ENCODE results near the gene C3orf52.
"Not testable (repeated sequence)": the region's sequence is repeated elsewhere in the genome, so short reads cannot be mapped to it uniquely, and the experiment has no call there.

Gene C3orf52

DNA sequence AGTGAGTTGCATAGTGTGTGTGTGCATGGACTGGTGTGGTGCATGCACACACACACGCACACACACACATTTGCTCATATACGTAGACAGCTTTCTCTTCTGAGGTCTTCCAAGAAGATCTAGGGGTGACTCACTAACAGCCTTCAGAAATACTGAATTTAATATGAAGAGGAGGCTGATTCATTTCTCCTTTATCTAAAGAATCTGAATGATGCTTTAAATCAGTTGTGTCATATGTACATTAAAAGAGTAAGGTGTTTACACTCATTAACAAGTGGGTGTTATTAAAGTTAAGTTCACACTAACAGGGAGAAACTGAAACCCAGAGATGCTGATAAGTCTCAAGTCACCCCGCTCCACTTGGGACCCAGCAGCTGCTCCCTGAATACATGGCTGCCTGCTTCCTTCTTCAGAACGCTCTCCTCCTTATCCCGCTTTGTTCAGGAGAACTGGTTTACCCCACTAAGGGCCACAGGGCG, 29.7 kb upstream of the C3orf52 start:
- H3K27ac ChIP-seq (ENCODE audit: low read depth, low read length) = no peak overlapping the region

DNA sequence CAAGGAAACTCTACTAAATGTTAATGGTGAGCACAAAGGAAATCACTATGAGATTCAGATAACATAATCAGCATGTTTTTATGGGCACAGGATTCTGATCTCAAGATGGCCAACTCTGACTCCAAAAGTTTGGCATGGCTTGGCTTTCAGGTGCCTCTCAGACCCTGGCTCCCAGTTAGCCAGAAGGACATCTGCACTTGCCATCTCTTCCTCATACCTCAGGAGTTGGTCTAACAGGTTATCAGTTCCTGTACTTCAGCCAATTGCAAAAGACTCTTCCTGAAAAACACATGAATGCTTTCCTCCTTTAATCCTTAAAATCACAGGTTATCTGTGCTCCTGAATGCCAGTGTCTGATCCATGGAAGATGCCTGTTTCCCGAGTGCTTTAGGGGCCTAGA, 26.7 kb upstream of the C3orf52 start:
- peaks cover 0 to 3% (median 0%) of the 10 kb centered on the region in 5 donors for H3K27me3 ChIP-seq (ENCODE audit: control insufficient read depth in 5 of 5, insufficient read depth in 4 of 5, low read length in 5 of 5)

More for the DNA sequence above, 29.7 kb upstream of the C3orf52 start:
- H3K36me3 ChIP-seq (ENCODE audit: control insufficient read depth in 5 of 5, insufficient read depth in 5 of 5, low read length in 5 of 5) = no peaks in the 10 kb centered on the region
- no peaks in the 10 kb centered on the region for H3K9me3 ChIP-seq (ENCODE audit: control insufficient read depth in 5 of 5, low read length in 5 of 5)
- H3K4me3 ChIP-seq (ENCODE audit: low read depth in 1 of 5, low read length in 5 of 5) = no peak overlapping the region
- H3K4me1 ChIP-seq (ENCODE audit: control insufficient read depth in 5 of 5, insufficient read depth in 5 of 5, low read length in 5 of 5) = peaks cover 0 to 3% (median 0%) of the 10 kb centered on the region in 5 donors
- peaks cover 0 to 4% (median 0%) of the 10 kb centered on the region in 5 donors for H3K27me3 ChIP-seq (ENCODE audit: control insufficient read depth in 5 of 5, insufficient read depth in 4 of 5, low read length in 5 of 5)
- no peak overlapping the region for H3K9ac ChIP-seq (ENCODE audit: low read length in 5 of 5)

DNA sequence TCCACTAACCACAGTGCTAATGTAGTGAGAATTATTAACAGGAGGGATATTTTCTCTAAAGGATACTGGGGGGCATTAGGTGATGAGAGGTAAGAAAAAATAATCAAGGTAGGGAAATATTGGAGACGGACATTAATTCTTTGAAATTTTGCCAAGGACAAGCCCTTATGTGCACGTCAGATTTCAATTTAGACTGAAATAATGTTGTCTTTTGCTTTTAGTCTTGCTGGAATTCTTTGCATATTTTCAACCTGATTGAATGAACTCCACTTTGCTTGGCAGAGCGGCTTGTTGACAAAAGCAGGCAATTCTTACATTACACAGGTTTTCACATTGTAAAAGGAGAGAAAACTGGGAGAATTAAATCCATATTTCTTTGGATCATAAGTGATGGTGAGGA, 25.0 kb upstream of the C3orf52 start:
- Histone ChIP-seq H3K9me3 (ENCODE audit: control insufficient read depth in 5 of 5, low read length in 5 of 5) (no peaks in the 10 kb centered on the region), H3K9ac (ENCODE audit: low read length in 5 of 5) (no peak overlapping the region), H3K4me3 (ENCODE audit: low read depth in 1 of 5, low read length in 5 of 5) (no peak overlapping the region), H3K27me3 (ENCODE audit: control insufficient read depth in 5 of 5, insufficient read depth in 4 of 5, low read length in 5 of 5) (peaks cover 0 to 3% (median 0%) of the 10 kb centered on the region in 5 donors), H3K36me3 (ENCODE audit: control insufficient read depth in 5 of 5, insufficient read depth in 5 of 5, low read length in 5 of 5) (no peaks in the 10 kb centered on the region), H3K4me1 (ENCODE audit: control insufficient read depth in 5 of 5, insufficient read depth in 5 of 5, low read length in 5 of 5) (peaks cover 0 to 3% (median 0%) of the 10 kb centered on the region in 5 donors), H3K27ac (ENCODE audit: low read depth, low read length) (no peak overlapping the region)

More for the DNA sequence above, 26.7 kb upstream of the C3orf52 start:
- Histone ChIP-seq H3K9me3 (ENCODE audit: control insufficient read depth in 5 of 5, low read length in 5 of 5) (no peaks in the 10 kb centered on the region), H3K4me3 (ENCODE audit: low read depth in 1 of 5, low read length in 5 of 5) (no peak overlapping the region), H3K4me1 (ENCODE audit: control insufficient read depth in 5 of 5, insufficient read depth in 5 of 5, low read length in 5 of 5) (peaks cover 0 to 3% (median 0%) of the 10 kb centered on the region in 5 donors), H3K27ac (ENCODE audit: low read depth, low read length) (no peak overlapping the region), H3K36me3 (ENCODE audit: control insufficient read depth in 5 of 5, insufficient read depth in 5 of 5, low read length in 5 of 5) (no peaks in the 10 kb centered on the region), H3K9ac (ENCODE audit: low read length in 5 of 5) (no peak overlapping the region)

DNA sequence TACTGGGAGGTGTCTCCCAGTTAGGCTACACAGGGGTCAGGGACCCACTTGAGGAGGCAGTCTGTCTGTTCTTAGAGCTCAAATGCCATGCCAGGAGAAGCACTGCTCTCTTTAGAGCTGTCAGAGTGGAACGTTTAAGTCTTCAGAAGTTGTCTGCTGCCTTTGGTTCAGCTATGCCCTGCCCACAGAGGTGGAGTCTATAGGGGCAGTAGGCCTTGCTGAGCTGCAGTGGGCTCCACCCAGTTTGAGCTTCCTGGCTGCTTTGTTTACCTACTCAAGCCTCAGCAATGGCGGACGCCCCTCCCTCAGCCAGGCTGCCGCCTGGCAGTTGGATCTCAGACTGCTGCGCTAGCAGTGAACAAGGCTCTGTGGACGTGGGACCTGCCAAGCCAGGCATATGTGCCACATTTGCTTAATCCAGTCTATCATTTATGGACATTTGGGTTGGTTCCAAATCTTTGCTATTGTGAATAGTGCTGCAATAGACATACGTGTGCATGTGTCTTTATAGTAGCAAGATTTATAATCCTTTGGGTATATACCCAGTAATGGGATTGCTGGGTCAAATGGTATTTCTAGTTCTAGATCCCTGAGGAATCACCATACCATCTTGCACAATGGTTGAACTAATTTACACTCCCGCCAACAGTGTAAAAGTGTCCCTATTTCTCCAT, 13.7 kb upstream of the C3orf52 start:
- H3K27ac ChIP-seq (ENCODE audit: low read depth, low read length); H3K27me3 ChIP-seq (ENCODE audit: control insufficient read depth in 5 of 5, insufficient read depth in 4 of 5, low read length in 5 of 5); H3K4me1 ChIP-seq (ENCODE audit: control insufficient read depth in 5 of 5, insufficient read depth in 5 of 5, low read length in 5 of 5); H3K9me3 ChIP-seq (ENCODE audit: control insufficient read depth in 5 of 5, low read length in 5 of 5); H3K36me3 ChIP-seq (ENCODE audit: control insufficient read depth in 5 of 5, insufficient read depth in 5 of 5, low read length in 5 of 5); H3K4me3 ChIP-seq (ENCODE audit: low read depth in 1 of 5, low read length in 5 of 5); H3K9ac ChIP-seq (ENCODE audit: low read length in 5 of 5): not testable (repeated sequence)

DNA sequence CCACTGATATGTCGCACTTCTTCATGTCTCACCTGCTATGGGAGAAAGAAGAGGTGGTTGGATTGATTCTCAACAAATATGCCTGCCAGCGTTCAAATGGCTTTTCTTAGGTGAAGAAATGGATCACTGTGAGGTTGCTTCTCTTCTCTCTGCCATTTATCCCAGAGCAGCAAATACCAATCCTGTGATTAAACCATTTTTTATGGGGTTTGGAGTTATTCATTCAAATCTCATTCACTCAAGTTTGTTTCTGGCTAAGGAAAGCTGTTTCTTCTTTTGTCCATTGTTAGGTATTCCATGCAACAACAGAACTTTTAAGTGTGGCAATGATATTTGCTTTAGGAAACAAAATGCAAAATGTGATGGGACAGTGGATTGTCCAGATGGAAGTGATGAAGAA, 12.2 kb upstream of the C3orf52 start:
- no peak overlapping the region for H3K27ac ChIP-seq (ENCODE audit: low read depth, low read length)
- no peak overlapping the region for H3K4me3 ChIP-seq (ENCODE audit: low read depth in 1 of 5, low read length in 5 of 5)
- H3K9ac ChIP-seq (ENCODE audit: low read length in 5 of 5) = no peak overlapping the region
- peaks cover 0 to 7% (median 0%) of the 10 kb centered on the region in 5 donors for H3K27me3 ChIP-seq (ENCODE audit: control insufficient read depth in 5 of 5, insufficient read depth in 4 of 5, low read length in 5 of 5)
- H3K9me3 ChIP-seq (ENCODE audit: control insufficient read depth in 5 of 5, low read length in 5 of 5) = no peaks in the 10 kb centered on the region
- H3K36me3 ChIP-seq (ENCODE audit: control insufficient read depth in 5 of 5, insufficient read depth in 5 of 5, low read length in 5 of 5) = no peaks in the 10 kb centered on the region
- no peaks in the 10 kb centered on the region for H3K4me1 ChIP-seq (ENCODE audit: control insufficient read depth in 5 of 5, insufficient read depth in 5 of 5, low read length in 5 of 5)

DNA sequence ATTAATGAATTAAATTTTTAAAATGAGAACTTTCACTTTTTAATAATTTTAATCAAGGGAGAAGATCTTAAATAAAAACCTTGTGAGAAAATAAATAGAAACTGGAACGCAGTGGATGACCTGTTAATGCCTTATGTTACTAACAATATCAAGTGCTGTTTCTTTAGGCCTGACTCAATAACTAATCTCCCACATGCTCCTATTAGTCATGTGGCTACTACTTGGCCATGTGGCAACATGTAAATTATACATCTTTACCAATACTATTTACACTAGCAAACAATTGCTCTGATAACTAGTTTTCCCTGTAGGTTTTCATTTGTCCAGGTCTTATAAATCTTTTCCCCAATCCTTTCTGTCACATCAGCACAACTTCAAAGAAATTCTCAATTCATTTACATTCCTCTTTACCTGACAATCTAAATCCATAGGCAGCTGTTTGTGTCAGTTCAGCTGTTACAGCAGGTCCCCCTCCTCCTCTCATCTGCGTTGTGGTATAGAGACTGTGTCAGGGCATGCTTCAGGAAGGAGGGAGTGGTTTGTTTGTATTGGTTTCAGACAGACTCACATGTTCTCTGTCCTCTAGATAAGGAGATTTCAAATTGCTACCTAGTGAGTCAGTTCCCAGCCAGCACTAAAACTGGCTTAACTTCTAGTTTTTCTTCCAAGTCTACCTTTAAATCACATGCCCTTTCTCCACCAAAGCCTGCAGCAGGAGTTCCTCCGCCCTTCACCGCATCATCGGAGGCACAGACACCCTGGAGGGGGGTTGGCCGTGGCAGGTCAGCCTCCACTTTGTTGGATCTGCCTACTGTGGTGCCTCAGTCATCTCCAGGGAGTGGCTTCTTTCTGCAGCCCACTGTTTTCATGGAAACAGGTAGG, 11.3 kb upstream of the C3orf52 start:
- H3K27ac ChIP-seq (ENCODE audit: low read depth, low read length) = no peak overlapping the region
- H3K36me3 ChIP-seq (ENCODE audit: control insufficient read depth in 5 of 5, insufficient read depth in 5 of 5, low read length in 5 of 5) = no peaks in the 10 kb centered on the region
- no peak overlapping the region for H3K4me3 ChIP-seq (ENCODE audit: low read depth in 1 of 5, low read length in 5 of 5)
- no peak overlapping the region for H3K9ac ChIP-seq (ENCODE audit: low read length in 5 of 5)
- no peaks in the 10 kb centered on the region for H3K4me1 ChIP-seq (ENCODE audit: control insufficient read depth in 5 of 5, insufficient read depth in 5 of 5, low read length in 5 of 5)
- no peaks in the 10 kb centered on the region for H3K9me3 ChIP-seq (ENCODE audit: control insufficient read depth in 5 of 5, low read length in 5 of 5)
- H3K27me3 ChIP-seq (ENCODE audit: control insufficient read depth in 5 of 5, insufficient read depth in 4 of 5, low read length in 5 of 5) = peaks cover 0 to 7% (median 0%) of the 10 kb centered on the region in 5 donors

DNA sequence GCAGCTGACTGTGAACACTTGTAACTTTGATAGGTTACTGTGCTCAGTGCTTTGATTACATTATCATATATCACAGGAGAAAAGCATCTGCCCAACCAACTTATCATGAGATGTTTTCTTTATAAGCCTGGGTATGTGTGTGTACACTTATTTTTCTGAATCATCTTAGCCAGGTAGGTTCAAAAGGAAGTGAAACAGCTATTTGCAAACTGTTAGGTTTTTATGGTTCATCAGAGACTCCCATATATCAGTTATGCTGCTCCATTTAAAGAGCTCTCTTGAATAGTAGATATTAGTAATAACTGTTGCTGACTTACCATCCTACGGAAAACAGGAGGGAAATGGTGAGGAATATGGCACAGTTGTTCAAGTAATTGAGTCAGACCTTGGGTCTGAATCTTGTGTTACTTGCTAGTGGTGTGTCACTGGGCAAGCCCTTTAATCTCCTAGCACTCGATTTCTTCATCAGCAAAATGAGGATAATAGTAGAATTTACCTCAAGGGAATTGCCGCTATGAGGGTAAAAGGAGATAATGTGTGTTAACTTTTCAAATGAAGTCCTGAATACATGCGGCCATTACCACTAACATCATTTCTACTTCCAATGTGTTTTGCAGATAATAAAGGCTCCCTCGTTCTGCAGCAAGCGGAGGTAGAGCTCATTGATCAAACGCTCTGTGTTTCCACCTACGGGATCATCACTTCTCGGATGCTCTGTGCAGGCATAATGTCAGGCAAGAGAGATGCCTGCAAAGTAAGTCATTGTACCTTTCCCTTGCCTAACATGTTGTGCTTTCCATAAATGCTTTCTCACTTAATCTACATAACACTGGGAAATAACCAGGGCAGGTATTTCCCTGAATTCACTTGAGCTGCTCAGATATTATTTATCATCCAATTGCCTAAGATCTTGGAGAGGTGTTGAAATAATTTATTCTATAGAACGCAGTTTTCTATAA, 7.8 kb upstream of the C3orf52 start:
- Histone ChIP-seq H3K4me3 (ENCODE audit: low read depth in 1 of 5, low read length in 5 of 5) (no peak overlapping the region), H3K36me3 (ENCODE audit: control insufficient read depth in 5 of 5, insufficient read depth in 5 of 5, low read length in 5 of 5) (no peaks in the 10 kb centered on the region), H3K9ac (ENCODE audit: low read length in 5 of 5) (no peak overlapping the region), H3K27me3 (ENCODE audit: control insufficient read depth in 5 of 5, insufficient read depth in 4 of 5, low read length in 5 of 5) (peaks cover 0 to 7% (median 0%) of the 10 kb centered on the region in 5 donors), H3K27ac (ENCODE audit: low read depth, low read length) (no peak overlapping the region), H3K9me3 (ENCODE audit: control insufficient read depth in 5 of 5, low read length in 5 of 5) (no peaks in the 10 kb centered on the region), H3K4me1 (ENCODE audit: control insufficient read depth in 5 of 5, insufficient read depth in 5 of 5, low read length in 5 of 5) (no peaks in the 10 kb centered on the region)

DNA sequence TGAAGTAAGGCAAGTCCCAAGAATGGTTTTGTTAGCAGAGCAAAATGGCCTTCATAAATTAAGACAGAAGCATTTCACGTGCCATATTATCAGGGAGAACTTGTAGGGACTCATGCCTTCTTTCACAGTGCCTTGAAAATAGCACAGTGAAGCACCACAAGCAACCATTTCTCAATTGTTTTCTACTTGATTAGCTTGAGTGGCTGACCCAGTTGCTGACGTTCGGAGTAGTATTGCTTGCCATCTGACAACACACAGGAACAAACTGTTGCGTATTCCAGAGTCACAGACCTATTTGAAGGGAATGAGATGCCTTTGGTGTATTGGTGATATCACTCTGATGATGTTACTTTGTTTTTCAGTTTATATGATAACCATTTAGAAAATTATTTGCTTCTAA, 3.0 kb upstream of the C3orf52 start:
- Histone ChIP-seq H3K27me3 (ENCODE audit: control insufficient read depth in 5 of 5, insufficient read depth in 4 of 5, low read length in 5 of 5) (peaks cover 0 to 5% (median 0%) of the 10 kb centered on the region in 5 donors), H3K4me3 (ENCODE audit: low read depth in 1 of 5, low read length in 5 of 5) (no peak overlapping the region), H3K9ac (ENCODE audit: low read length in 5 of 5) (no peak overlapping the region), H3K9me3 (ENCODE audit: control insufficient read depth in 5 of 5, low read length in 5 of 5) (no peaks in the 10 kb centered on the region), H3K4me1 (ENCODE audit: control insufficient read depth in 5 of 5, insufficient read depth in 5 of 5, low read length in 5 of 5) (peaks cover 1 to 17% (median 11%) of the 10 kb centered on the region in 5 donors), H3K36me3 (ENCODE audit: control insufficient read depth in 5 of 5, insufficient read depth in 5 of 5, low read length in 5 of 5) (no peaks in the 10 kb centered on the region), H3K27ac (ENCODE audit: low read depth, low read length) (no peak overlapping the region)

DNA sequence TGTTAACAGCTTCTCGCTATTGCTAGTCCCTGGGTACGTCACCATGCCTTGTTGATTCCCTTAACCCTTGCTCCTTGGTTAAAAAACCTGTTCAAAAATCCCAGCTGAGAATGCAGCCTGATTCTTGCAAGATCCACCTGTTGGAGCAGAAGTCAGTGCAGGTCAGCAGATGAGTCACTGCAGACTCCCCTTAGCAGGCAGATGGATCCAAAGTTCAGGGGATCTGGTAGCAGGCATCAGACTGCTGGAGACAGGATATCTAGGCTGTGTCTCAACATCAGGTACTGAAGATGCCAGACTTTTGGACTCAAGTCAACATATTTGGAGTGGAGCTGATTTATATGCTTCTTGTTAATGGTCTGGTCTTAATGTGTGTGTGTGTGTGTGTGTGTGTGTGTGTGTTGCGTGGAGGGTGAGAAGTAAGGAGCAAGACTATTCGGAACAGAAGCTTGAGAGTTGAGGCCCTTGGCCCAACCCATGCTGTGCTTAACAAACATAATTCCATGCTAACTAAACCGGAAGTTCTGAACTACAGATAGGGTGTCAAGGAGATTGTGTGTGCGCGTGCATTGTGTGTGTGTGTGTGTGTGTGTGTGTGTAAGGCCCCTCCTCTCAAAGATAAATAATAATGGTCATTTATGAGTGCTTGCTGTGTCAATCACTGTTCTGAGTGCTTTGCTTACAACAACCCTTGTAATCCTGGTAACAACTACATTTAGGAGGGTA, 1.0 kb upstream of the C3orf52 start:
- Histone ChIP-seq H3K27me3 (ENCODE audit: control insufficient read depth in 5 of 5, insufficient read depth in 4 of 5, low read length in 5 of 5) (peaks cover 0 to 7% (median 2%) of the 10 kb centered on the region in 5 donors), H3K27ac (ENCODE audit: low read depth, low read length) (no peak overlapping the region), H3K9ac (ENCODE audit: low read length in 5 of 5) (no peak overlapping the region), H3K9me3 (ENCODE audit: control insufficient read depth in 5 of 5, low read length in 5 of 5) (no peaks in the 10 kb centered on the region), H3K36me3 (ENCODE audit: control insufficient read depth in 5 of 5, insufficient read depth in 5 of 5, low read length in 5 of 5) (no peaks in the 10 kb centered on the region), H3K4me1 (ENCODE audit: control insufficient read depth in 5 of 5, insufficient read depth in 5 of 5, low read length in 5 of 5) (peaks cover 1 to 17% (median 11%) of the 10 kb centered on the region in 5 donors), H3K4me3 (ENCODE audit: low read depth in 1 of 5, low read length in 5 of 5) (no peak overlapping the region)
